Purkinje cell (primary cell): ENCODE measurements around the gene MPDU1. TPM values are rescaled to one million over a fixed set of nuclear protein-coding genes. Genes with fewer than 3 reads are reported as not detected.

Experiments used
- polyA plus RNA-seq: library from polyadenylated mRNA; unstranded; fragments of >200 nt; fragmentation: Nextera tagmentation; gene quantifications from 2 replicates; pipeline ENCODE4 v1.2.1, GENCODE V29; 2014

MPDU1 gene
- 14.2 and 26.1 TPM in 2 replicates for polyA plus RNA-seq

GRCh38 chr17:7583253-7584109, at the start of gene MPDU1:
MPDU1 (plus strand) TSS chr17:7583852; CDS start chr17:7583863, 11 bp downstream.

GRCh38 chr17:7548585-7549400, 34.9 kb upstream of the MPDU1 start, which contains the start of gene TNFSF12:
TNFSF12 (plus strand) TSS chr17:7549058; CDS start chr17:7549154, 96 bp downstream.

GRCh38 chr17:7558544-7559319, 24.9 kb upstream of the MPDU1 start, which contains the start of gene TNFSF13:
TNFSF13 (plus strand) TSS chr17:7558750; CDS start chr17:7559040, 290 bp downstream.

GRCh38 chr17:7561589-7562207, 22.0 kb upstream of the MPDU1 start, which contains the start of gene SENP3:
SENP3 (plus strand) TSS chr17:7561919; CDS start chr17:7563077, 1,158 bp downstream.

GRCh38 chr17:7579001-7579833, 4.4 kb upstream of the MPDU1 start, which contains the start of gene CD68:
CD68 (plus strand) TSS chr17:7579638; CDS start chr17:7579678, 40 bp downstream.

GRCh38 chr17:7589891-7590691, 6.4 kb downstream of the MPDU1 start, which contains the start of gene SOX15:
SOX15 (minus strand) TSS chr17:7590094; CDS start chr17:7589676, 418 bp downstream.

GRCh38 chr17:7614425-7615264, 31.0 kb downstream of the MPDU1 start, which contains the start of gene FXR2:
FXR2 (minus strand) TSS chr17:7614897; CDS start chr17:7614532, 365 bp downstream.

GRCh38 chr17:7627250-7628121, 43.8 kb downstream of the MPDU1 start, which contains the start of gene SAT2:
SAT2 (minus strand) TSS chr17:7627821; CDS start chr17:7627635, 186 bp downstream.

GRCh38 chr17:7629939-7630571, 46.4 kb downstream of the MPDU1 start, which contains the start of gene SHBG:
SHBG (plus strand) TSS chr17:7630135; CDS start chr17:7630173, 38 bp downstream.

Other genes starting within 250 kb of the MPDU1 start
- 4.1 and 5.8 TPM in 2 replicates for gene ACAP1, start 247.3 kb upstream of the MPDU1 start, polyA plus RNA-seq
- not detected in 2 replicates for gene KCTD11, start 231.7 kb upstream of the MPDU1 start, polyA plus RNA-seq
- not detected in 2 replicates for gene TMEM95, start 228.7 kb upstream of the MPDU1 start, polyA plus RNA-seq
- gene TNK1, start 202.8 kb upstream of the MPDU1 start, polyA plus RNA-seq, result 0.15 TPM in 1 of 2 replicates, not detected in the other
- 1.3 and 1.8 TPM in 2 replicates for gene PLSCR3, start 189.3 kb upstream of the MPDU1 start, polyA plus RNA-seq
- 148 and 161 TPM in 2 replicates for gene TMEM256, start 179.8 kb upstream of the MPDU1 start, polyA plus RNA-seq
- 6.6 and 13.0 TPM in 2 replicates for gene NLGN2, start 176.0 kb upstream of the MPDU1 start, polyA plus RNA-seq
- gene SPEM1, start 163.5 kb upstream of the MPDU1 start, polyA plus RNA-seq, result not detected in 2 replicates
- not detected in 2 replicates for gene SPEM2, start 158.2 kb upstream of the MPDU1 start, polyA plus RNA-seq
- gene SPEM3, start 155.0 kb upstream of the MPDU1 start, polyA plus RNA-seq, result not detected in 2 replicates
- not detected in 2 replicates for gene TMEM102, start 148.4 kb upstream of the MPDU1 start, polyA plus RNA-seq
- gene FGF11, start 144.3 kb upstream of the MPDU1 start, polyA plus RNA-seq, result 1.2 and 2.0 TPM in 2 replicates
- gene CHRNB1, start 138.8 kb upstream of the MPDU1 start, polyA plus RNA-seq, result 14.7 and 16.0 TPM in 2 replicates
- 9.2 and 9.5 TPM in 2 replicates for gene ZBTB4, start 104.2 kb upstream of the MPDU1 start, polyA plus RNA-seq
- not detected in 2 replicates for gene SLC35G6, start 102.4 kb upstream of the MPDU1 start, polyA plus RNA-seq
- 6.4 and 7.7 TPM in 2 replicates for gene POLR2A, start 99.5 kb upstream of the MPDU1 start, polyA plus RNA-seq
- gene TNFSF12, start 34.8 kb upstream of the MPDU1 start, polyA plus RNA-seq, result 1.9 and 5.1 TPM in 2 replicates
- gene TNFSF13, start 25.1 kb upstream of the MPDU1 start, polyA plus RNA-seq, result 0.28 TPM in 1 of 2 replicates, not detected in the other
- gene SENP3, start 21.9 kb upstream of the MPDU1 start, polyA plus RNA-seq, result 2.3 and 3.2 TPM in 2 replicates
- gene CD68, start 4.2 kb upstream of the MPDU1 start, polyA plus RNA-seq, result 0.63 TPM in 1 of 2 replicates, not detected in the other
- gene SOX15, start 6.2 kb downstream of the MPDU1 start, polyA plus RNA-seq, result 5.0 and 6.3 TPM in 2 replicates
- gene FXR2, start 31.0 kb downstream of the MPDU1 start, polyA plus RNA-seq, result 7.1 and 20.3 TPM in 2 replicates
- gene SAT2, start 44.0 kb downstream of the MPDU1 start, polyA plus RNA-seq, result 107 and 126 TPM in 2 replicates
- 2.5 TPM in 1 of 2 replicates, not detected in the other for gene SHBG, start 46.3 kb downstream of the MPDU1 start, polyA plus RNA-seq
- 56.0 and 70.0 TPM in 2 replicates for gene ATP1B2, start 67.1 kb downstream of the MPDU1 start, polyA plus RNA-seq
- gene TP53, start 103.6 kb downstream of the MPDU1 start, polyA plus RNA-seq, result 3.0 and 3.7 TPM in 2 replicates
- 1.1 and 1.4 TPM in 2 replicates for gene WRAP53, start 104.6 kb downstream of the MPDU1 start, polyA plus RNA-seq
- gene EFNB3, start 121.3 kb downstream of the MPDU1 start, polyA plus RNA-seq, result 2.8 TPM in 1 of 2 replicates, not detected in the other
- gene DNAH2, start 133.9 kb downstream of the MPDU1 start, polyA plus RNA-seq, result 0.16 TPM in 1 of 2 replicates, not detected in the other